Lower lobe of right lung (tissue), 2 donors: Measurements from ENCODE around the gene CEP350. TPM values are rescaled to one million over a fixed set of nuclear protein-coding genes. Genes with fewer than 3 reads are reported as not detected.

Experiments used
- ATAC-seq, 2 donors: fragments of 200-7000 bp; cut with Tn5 transposase; one replicate each; pipeline ENCODE4 v1.9.1; 2020 to 2022; ENCODE audit warnings: mild to moderate bottlenecking in 2 of 2, moderate library complexity in 2 of 2
- DNase-seq: peaks from one replicate; pipeline ENCODE4 v3.0.0-alpha.2; 2020
- H3K27ac ChIP-seq: fragments of 200-600 bp; one replicate; pipeline ENCODE4 v1.8.0; 2022
- H3K27me3 ChIP-seq: fragments of 200-600 bp; one replicate; pipeline ENCODE4 v1.8.0; 2022; ENCODE audit warnings: low read depth
- H3K36me3 ChIP-seq: fragments of 200-600 bp; one replicate; pipeline ENCODE4 v1.8.0; 2022; ENCODE audit warnings: mild to moderate bottlenecking
- H3K4me1 ChIP-seq: fragments of 200-600 bp; one replicate; pipeline ENCODE4 v1.8.0; 2022
- H3K4me3 ChIP-seq: fragments of 200-600 bp; one replicate; pipeline ENCODE4 v1.8.0; 2022; ENCODE audit warnings: mild to moderate bottlenecking
- H3K9me3 ChIP-seq: fragments of 200-600 bp; one replicate; pipeline ENCODE4 v1.8.0; 2022
- CTCF ChIP-seq: fragments of 200-600 bp; IDR thresholded peaks from one replicate; pipeline ENCODE4 v1.8.0; 2022; ENCODE audit warnings: antibody characterized with exemption, mild to moderate bottlenecking
- intact Hi-C: fragments of 100-400 bp; cut with DNase I; formaldehyde crosslinking; loops from one replicate; pipeline ENCODE4 v1.11.0; 2022
- total RNA-seq: library from RNA; stranded (reverse); fragmentation: NEBNext Ultra II Directional; extraction: Animal tissue kit (Norgen Biotek cat#: 25700); gene quantifications from one replicate; pipeline ENCODE4 v1.2.1, GENCODE V29; 2021
- donor health status: DM: no; HTN: yes; CAD: no; lungs with severe emphysema.

CEP350 gene
- total RNA-seq, 1 donor from 2014 or later = 53.2 TPM

GRCh38 chr1:180136331-180136967 is 181.8 kb downstream of the CEP350 start:
- intact Hi-C loops = no loop called here
- no peak for ATAC-seq

GRCh38 chr1:180136968-180137356 is 182.4 kb downstream of the CEP350 start:
- no peaks in the 10 kb centered on the region for H3K36me3 ChIP-seq
- intact Hi-C loops = no loop called here
- H3K4me3 ChIP-seq = no peak overlapping the region
- no peak for DNase-seq
- no peaks in the 10 kb centered on the region for H3K9me3 ChIP-seq
- H3K4me1 ChIP-seq = peaks cover 9% of the 10 kb centered on the region
- no peaks in the 10 kb centered on the region for H3K27me3 ChIP-seq
- no peak for TF ChIP-seq CTCF
- ATAC-seq = no peak
- H3K27ac ChIP-seq = no peak overlapping the region

More at GRCh38 chr1:180136331-180136967, 181.8 kb downstream of the CEP350 start:
- H3K4me3 ChIP-seq = no peak overlapping the region
- TF ChIP-seq CTCF = no peak
- no peak for DNase-seq
- H3K4me1 ChIP-seq = peaks cover 6% of the 10 kb centered on the region
- H3K27me3 ChIP-seq = no peaks in the 10 kb centered on the region
- H3K27ac ChIP-seq = no peak overlapping the region
- no peaks in the 10 kb centered on the region for H3K9me3 ChIP-seq
- H3K36me3 ChIP-seq = no peaks in the 10 kb centered on the region

- no peak for TF ChIP-seq CTCF
- ATAC-seq = no peak
- H3K4me1 ChIP-seq = peaks cover 9% of the 10 kb centered on the region
- intact Hi-C loops = no loop called here
- no peak for DNase-seq
- no peak overlapping the region for H3K27ac ChIP-seq
- no peaks in the 10 kb centered on the region for H3K9me3 ChIP-seq
- H3K36me3 ChIP-seq = no peaks in the 10 kb centered on the region
- H3K27me3 ChIP-seq = no peaks in the 10 kb centered on the region
- H3K4me3 ChIP-seq = no peak overlapping the region
Measured at GRCh38 chr1:180137776-180138175, 183.2 kb downstream of the CEP350 start.

- TF ChIP-seq CTCF = no peak
- Histone ChIP-seq H3K27me3 (no peaks in the 10 kb centered on the region), H3K4me3 (no peak overlapping the region), H3K4me1 (peaks cover 9% of the 10 kb centered on the region), H3K9me3 (no peaks in the 10 kb centered on the region), H3K27ac (no peak overlapping the region), H3K36me3 (no peaks in the 10 kb centered on the region)
- intact Hi-C loops = no loop called here
- peak; percentile 68 to 80 for ATAC-seq
- DNase-seq = no peak
Measured at GRCh38 chr1:180141381-180141934, 186.8 kb downstream of the CEP350 start.

- Histone ChIP-seq H3K27me3 (no peaks in the 10 kb centered on the region), H3K36me3 (no peaks in the 10 kb centered on the region), H3K4me1 (peaks cover 9% of the 10 kb centered on the region), H3K4me3 (no peak overlapping the region), H3K27ac (no peak overlapping the region), H3K9me3 (no peaks in the 10 kb centered on the region)
- TF ChIP-seq CTCF = no peak
- ATAC-seq (no peak), DNase-seq (no peak)
- intact Hi-C loops = no loop called here
Measured at GRCh38 chr1:180143359-180143758, 188.7 kb downstream of the CEP350 start.
